ENCODE measurements around the gene RAPGEF4.

DNA sequence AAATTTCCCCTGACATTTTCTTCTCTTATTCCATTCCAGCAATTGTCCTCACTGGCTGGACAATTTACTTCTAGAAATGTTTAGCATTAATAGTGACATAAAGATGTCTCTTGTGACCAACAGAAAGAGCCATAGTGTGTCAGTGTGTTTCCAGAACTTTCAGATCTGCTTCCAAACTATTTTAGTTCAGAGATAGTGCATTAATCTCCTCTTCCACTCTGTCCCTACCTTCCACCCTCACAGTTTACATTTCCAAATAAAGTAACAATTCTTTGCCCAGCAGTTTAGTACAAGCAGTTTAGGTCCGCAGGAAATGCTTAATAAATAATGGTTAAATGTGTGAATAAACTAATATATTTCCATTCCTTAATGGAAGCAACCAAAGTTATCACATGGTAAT lies 24.5 kb upstream of the RAPGEF4 start:
- TF ChIP-seq POLR2A (IDR thresholded peaks at IDR 0.05) (no peak), CTCF (IDR thresholded peaks at IDR 0.05) (no peak)
